Left renal cortex interstitium (tissue), 4 donors: Measurements from ENCODE around the gene SEMA3D. TPM values are rescaled to one million over a fixed set of nuclear protein-coding genes. Genes with fewer than 3 reads are reported as not detected.

Source experiments
- DNase-seq, 4 donors: peaks; one replicate each; pipeline ENCODE4 v3.0.0-alpha.2; 2013; ENCODE audit warnings: low read depth in 4 of 4, low spot score in 2 of 4, missing footprints in 1 of 4
- polyA plus RNA-seq, 4 donors: library from polyadenylated mRNA; unstranded; fragments of 120-200 nt; gene quantifications; one replicate each; pipeline ENCODE4 v1.2.1, GENCODE V29; 2013; ENCODE audit not compliant: insufficient read length in 4 of 4

The SEMA3D gene
- polyA plus RNA-seq, 4 donors = 34.6 to 46.8 (median 38.6) TPM

DNA sequence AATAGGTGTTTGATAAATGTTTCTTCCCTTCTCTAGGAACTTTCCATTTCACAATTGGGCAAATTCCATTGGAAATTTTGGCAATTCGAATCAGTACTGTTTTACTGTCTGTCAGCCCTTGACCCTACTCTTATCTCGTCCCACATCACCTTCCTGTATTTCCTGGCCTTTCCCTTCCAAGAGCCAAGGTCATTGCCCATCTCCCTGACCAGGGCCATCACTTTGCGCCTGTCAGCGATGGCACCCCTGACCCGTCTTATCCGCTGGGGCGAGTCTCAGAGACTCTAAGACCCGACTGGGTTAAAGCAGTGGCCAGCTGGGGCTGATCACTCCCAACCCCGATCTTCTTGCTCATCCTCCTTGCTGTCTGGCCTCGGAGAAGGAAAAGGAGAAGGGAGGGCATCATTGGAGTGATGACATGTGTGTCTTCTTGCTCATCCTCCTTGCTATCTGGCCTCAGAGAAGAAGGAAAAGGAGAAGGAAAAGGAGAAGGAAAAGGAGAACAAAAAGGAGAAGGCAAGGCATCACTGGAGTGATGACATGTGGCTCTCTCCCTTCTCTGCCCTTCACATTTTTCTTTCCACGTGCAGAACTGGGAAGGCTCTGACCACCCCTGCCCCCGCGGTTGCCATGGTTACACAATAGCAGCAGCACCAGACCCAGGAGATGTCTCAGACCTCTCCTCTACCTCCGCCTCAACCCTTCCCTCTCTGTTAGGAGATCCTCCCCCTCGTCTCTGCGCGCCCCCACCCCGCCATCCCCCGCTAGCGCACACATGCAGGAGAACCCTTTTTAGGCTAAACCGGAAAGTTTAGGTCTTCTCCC, 2.0 kb downstream of the SEMA3D start:
- peak in 3 of 4 donors; percentile 31 to 46 (median 32) for DNase-seq

DNA sequence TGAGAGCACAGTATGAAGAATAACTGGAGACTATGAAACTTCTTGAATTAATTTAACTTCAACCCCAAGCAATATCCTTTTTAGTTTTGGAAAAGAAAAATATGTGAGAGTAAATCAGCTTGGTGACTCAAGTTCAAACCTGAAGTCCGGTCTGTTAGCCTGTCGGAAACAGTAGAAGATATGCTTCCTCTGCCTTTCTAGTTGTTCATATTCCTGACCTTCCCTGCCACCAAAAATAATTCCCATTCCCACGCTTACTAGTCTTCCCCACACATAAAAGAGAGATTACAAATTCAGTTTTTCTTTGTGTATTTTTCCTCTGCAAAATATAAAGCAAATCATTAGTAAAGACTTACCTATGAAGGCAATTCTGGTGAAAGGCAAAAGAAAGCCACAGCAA, 3.6 kb downstream of the SEMA3D start:
- no peak for DNase-seq

DNA sequence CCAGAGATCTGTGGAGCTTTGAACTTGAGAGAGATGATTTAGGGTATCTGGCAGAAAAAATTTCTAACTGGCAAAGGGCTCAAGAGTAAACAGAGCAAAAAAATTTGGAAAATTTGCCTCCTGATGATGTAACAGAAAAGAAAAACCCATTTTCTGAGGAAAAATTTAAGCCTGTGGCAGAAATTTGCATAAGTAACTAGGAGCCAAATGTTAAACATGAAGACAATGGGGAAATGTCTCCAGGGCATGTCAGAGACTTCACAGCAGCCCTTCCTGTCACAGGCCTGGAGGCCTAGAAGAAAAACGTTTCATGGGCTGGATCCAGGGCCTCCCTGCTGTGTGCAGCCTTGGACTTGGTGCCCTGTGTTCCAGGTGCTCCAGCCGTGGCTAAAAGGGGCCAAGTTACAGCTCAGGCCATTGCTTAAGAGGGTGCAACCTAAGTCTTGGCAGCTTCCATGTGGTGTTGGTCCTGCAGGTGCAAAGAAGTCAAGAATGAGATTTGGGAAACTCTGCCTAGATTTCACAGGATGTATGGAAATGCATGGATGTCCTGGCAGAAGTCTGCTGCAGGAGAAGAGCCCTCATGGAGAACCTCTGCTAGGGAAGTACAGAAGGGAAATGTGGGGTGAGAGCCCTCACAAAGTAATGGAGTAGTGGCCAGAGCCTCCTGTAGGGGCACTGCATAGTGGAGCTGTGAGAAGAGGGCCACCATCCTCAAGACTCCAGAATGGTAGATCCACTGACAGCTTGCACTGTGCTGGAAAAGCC, 8.1 kb downstream of the SEMA3D start:
- DNase-seq = no peak

DNA sequence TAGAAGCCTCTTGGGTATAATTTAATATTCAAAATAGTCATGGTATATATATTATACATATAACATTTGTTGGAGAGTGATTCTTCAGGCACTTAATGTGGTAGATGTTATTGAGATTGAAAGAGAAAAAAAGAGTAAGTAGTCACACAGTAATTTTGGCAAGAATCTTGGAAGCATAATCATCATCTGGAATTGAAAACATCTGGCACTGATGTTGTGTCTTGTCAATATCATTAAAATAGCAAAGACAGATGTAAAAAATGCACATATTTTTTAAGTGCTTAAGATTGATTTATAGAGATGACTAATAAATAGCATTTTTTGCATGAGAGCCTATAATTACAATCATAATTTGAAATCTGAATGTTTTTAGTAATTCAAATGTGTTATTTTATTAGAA, 9.5 kb downstream of the SEMA3D start:
- no peak for DNase-seq

DNA sequence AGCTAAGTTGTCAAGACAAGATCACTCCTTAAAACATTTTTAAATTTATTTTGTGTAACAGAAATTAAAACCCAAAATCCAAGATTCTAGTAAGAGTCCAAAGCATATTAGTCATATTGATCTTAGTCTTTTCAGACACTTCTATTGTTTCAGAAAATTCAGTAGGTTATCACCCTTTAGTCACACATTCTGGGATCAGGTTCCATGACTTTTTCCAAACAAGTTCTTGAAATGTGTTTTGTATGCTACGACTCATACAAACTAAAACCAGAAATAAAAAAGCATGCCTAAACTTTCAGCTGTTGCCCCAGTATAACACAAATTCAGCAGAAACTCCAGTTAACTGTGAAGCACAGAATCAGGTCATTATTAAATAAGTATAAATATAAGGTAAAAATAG, 10.7 kb downstream of the SEMA3D start:
- no peak for DNase-seq

DNA sequence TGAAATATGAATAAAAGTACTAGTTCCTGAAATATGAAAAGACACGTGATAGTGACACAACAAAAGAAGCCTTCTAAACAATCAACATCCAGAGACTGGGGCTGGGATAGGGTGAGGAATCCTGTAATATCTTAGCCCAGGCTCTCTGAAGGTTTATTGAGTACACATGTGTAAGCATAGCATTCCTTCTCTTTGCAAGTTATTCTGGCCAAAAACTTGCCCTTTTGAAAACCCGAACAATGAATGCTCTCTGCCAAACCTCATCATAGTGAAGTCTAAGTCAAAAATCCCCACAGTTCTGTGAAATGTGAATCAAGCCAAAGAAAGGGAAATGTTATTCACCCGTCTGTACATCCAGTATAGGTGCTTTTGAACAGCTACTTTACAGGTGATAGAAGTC, 11.6 kb downstream of the SEMA3D start:
- no peak for DNase-seq

DNA sequence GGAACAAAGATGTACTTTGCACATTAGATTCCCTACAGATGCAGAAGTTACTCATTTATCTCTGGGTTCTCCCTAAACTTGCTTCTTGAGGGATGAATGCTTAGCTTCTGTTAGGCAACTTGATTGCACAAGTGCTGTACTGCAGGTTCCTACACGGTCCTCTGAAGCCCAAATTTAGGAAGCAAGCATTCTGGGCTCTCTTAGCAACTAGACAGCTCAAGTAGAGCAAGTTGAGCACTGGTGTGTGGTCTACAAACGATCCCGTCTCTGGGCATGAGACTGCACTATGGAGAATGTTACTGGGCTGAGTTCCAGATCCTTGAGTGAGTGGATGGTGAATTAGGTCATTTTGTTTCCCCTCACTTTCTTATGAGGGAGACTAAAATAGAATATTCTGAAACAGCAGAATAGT, 14.3 kb downstream of the SEMA3D start:
- no peak for DNase-seq

DNA sequence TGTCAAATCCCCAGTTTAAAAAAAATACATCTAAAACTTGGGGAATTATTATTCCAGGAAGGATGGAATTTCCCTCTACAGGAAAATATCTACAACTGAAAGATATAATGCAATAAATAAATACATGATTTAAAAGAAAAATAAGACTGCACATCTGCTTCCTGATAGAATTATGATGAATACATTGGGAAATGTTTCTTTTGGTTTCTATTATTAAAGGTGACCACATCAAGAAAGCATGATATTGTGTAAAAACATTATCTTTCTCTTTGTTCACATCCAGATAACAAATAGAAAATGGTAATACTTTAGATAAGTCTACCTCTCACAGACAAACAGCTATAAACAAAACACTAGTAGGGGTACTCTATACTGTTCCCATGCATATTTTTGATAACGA, 19.2 kb downstream of the SEMA3D start:
- DNase-seq = no peak

DNA sequence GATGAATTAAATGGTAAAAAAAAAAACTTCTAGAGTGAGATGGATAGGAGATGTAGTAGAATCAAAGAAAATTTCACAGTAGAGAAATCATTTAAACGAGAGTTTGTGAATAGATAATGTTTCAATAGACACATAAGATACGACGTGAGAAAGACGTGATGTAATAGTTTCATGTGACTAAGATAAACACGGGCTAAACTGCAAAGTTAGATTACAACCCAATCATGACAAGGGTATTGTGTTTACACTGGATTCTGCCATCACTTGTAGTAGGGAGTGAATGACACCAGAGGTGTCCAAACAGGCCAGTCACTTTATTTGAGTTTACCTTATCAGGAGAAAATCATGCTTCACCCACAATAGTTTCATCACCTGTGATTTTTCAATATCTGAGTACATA, 21.6 kb downstream of the SEMA3D start:
- DNase-seq = no peak

DNA sequence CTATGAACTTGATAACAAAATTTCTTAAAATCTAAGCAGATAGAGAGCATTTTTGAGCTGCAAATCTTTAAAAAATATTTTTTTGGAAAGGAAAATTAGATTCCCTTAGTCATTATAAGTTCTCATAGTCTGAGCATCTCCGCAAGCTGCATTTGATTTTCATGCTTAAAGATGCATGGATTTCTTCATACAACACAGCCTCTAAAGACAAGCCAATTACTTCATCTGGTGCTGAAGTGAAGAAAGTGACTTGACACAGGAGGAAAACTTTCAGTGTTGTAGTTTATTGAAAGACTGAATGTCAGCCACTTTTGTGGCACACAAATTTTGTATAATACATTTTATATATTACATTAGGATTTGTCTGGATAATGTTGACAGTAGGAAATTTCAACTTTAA, 22.5 kb downstream of the SEMA3D start:
- DNase-seq = no peak

DNA sequence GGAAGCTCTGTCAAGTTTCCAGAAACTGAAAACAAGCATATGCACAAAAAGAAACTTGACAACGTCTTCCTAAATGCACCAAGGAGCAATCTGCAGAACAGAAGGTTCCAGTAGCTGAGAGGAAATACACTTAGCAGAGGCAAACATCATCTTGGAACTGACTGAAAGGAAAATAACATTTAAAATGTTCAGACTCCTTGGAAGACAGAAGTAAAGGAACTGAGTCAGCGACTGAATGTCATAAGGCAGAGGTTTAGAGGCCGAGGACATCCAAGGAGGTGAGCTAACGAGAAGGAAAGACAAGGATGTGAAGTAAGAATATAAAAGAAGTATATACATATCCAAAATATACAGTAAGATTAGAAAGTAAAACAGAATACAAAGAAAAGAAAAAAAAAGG, 24.1 kb downstream of the SEMA3D start:
- no peak for DNase-seq

DNA sequence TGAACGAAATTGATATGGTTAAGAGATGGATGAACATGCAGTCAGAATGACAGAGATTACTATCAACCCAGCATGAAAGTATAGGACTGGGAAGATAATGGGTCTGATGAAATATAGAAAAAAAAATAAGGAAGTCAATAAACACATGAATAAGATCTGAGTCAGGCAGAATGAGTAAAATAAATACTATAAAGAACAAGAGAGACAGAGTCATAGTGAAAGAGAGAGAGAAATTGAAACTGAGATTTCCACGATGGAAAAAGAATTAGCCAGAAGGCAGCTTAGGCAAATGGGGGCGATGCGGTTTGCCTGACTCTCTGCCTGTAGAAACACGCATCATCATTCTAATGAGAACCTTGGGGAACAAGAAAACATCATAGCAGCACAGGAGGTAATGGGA, 26.6 kb downstream of the SEMA3D start:
- DNase-seq = no peak

DNA sequence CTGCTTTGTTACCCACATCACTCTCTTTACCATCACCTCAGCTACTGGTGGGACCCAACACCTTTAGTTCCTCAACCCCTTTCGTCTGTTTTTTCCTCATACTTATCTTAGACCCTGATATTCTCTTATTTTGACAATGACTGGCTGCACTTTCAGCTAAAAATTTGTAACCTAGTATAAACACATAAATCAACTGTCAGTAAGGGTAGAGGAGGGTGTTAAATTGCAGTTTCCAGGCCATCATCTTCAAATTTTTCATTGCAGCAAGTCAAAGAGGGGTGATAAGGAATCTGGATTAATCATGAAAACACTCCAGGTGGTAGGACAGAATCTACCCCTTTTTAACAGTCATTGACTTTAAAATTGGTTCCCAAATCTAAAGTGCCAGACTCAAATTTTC, 27.9 kb downstream of the SEMA3D start:
- no peak for DNase-seq

DNA sequence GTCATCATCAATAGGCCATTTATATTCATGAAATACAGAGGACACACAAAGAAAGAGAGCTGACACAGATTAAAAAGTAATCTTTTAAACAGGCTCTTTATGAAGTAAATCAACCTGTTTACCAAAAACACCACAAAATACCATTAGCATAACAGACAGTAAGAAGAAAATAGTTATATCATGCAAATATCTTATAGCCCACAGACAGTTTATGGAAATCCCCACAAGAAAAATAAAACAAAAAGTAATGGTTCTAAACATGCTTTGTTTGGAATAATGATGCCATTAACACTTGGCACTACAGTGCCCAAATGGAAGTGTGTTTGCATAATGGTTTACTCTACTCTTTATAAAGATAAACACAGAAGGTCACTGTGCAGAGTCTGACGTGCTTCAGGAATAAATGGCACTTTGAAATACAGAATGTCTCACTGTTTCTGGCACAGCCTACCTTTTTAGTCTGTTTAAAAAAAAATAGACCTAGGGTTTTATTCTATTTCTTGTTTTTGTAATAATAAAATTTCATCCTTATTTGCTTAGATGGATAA, 30.1 kb downstream of the SEMA3D start:
- no peak for DNase-seq

DNA sequence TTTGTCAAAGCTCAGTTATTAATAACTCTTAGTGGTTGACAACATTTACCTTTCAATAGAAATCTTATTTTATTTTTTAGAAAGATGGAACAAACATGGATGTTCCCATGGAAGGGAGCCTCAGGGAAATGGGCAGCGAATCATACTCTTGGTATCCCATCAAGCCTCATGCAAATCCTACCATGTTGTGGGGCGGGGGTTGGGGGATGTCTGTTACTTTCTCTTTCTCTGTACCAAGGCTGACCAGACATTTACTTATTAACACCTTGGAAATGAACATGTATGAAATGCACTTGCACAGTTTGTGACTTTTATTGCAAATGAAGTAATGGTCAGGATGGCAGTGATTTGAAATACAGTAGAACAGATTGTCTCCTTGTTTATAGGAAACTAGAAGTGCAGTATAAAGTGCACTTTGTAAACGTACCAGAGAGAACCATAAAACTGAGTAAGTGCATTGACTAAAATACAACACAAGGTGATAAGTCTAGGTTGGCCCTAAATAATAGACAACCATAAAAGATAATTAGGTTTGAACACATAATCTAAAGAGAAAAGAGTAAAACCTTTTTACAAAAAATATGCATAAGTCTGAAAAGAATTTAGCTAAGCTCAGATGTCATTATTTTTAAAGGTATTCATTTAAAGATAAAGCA, 32.4 kb downstream of the SEMA3D start:
- DNase-seq = no peak

DNA sequence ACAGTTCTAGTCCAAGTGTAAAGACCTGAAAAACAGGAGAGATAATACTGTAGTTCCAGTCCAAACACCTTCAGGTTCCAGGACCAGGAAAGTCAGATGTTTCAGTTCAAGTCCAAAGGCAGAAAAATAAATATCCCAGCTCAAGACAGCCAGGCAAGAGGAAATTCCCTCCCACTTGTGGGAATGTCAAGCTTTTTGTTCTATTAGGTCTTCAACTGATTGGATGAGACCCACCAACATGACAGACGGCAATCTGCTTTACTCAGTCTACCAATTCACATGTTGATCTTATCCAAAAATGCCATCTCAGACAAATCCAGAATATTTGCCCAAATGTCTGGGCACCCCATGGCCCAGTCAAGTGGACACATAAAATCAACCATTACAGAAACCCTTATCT, 33.1 kb downstream of the SEMA3D start:
- DNase-seq = no peak

DNA sequence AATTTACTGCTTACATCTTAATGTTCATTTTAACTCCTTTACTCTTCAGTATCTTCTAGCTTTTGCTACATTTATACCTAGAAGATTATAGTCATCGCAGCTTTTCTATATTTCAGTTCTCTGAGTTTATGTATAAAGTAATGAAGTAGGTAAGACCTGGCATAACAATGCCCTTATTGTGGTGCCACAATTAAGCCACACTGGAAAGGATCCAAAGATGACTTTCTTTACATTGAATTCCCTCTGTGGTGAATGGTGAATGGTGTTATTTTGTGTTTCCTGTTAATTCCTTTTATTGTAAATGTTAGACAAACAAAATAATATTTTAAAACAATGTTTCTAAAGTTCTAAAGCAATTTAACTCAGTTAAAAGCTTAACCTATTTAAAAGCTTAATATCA, 36.2 kb downstream of the SEMA3D start:
- DNase-seq = no peak

DNA sequence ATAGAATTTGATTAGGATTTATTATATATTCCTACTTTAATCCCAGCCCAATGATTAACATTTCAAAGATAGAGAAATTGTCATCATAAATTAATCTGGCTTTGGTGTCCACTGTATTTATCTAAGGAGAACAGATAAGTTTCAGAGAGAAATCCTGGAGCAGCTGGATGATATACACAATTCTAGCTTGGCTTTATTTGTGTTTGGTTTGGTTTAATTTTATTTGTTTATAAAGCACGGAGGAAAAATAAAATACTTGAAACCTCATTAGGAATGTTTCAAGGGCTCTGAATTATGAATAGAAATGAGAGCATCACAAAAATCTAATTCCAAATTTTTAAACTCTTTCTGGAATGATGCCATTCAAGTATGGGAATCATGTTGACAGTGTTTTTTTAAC, 42.1 kb downstream of the SEMA3D start:
- DNase-seq = no peak

DNA sequence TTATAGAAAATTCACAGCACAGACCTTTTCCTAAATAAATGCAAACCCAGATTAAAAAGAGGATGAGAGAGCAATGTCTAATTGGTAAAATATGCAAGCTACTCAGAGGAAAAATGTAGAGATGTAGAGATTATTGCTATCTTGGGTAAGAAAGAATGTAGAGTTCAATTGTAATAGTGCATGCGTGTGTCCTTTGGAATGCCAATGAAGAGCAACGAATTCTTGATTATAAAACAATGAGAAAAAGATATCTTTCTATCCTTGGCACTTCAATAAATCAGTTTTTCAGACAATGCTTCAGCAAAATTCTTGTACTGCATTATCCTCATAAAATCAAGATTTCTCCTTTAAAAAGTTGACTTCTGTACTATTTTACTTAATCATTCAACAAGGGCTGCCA, 50.9 kb downstream of the SEMA3D start:
- DNase-seq = no peak

DNA sequence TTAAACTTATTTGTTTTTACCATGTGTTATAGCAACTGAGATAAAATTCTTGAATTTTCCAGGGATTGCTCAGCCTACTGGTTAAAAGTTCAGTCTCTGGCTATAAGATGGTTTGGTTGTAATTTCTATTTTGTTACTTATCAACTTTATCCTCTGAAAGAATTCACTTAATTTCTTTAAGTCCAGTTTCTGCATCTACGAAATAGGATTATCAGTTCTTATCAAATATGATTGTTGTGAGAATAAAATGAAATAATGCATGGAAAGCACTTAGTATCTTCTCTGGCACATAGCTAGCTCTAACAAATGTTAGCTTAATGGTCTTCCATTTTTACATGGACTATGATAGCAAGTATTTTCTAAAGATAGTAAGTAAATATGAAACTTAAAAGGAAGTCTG, 53.3 kb downstream of the SEMA3D start:
- no peak for DNase-seq

DNA sequence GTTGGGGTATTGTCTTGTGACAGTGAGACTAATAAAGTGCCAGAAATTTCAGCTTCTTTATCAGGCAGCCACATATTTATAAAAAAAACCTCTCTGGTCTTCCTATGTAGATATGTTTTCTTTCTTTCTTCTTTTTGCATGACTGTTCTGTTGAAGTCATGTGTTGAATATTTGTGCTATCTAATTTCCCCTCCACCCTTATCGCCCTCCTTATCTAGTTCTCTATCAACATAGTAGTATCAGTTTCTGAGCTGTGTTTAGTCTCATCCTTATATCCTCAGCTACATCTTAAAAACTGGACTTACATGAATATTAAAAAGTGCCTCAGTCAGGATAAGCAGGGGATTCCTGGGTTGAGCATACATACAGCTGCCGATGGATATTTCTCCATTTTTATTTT, 53.9 kb downstream of the SEMA3D start:
- no peak for DNase-seq
